GM12878 (cell line): ENCODE results near the gene EXOC4. TPM values are rescaled to one million over a fixed set of nuclear protein-coding genes. Genes with fewer than 3 reads are reported as not detected.

ENCODE experiments used
- ATAC-seq: fragments of 200-7000 bp; cut with Tn5 transposase; 3 replicates; pipeline ENCODE4 v1.9.1; 2020; ENCODE audit warnings: mild to moderate bottlenecking, moderate library complexity
- BruUV-seq: library from RNA; stranded (reverse); fragments of 400-500 nt; replicated peaks from 2 replicates; lab custom pipeline; 2021; lab: Mats Ljungman, UMichigan
- CTCF ChIA-PET: fragments of 300-600 bp; sonication (Branson Sonifier 250); formaldehyde crosslinking; extraction: SDS; loops from one replicate; lab custom pipeline; 2021; ENCODE audit warnings: inconsistent platforms; lab: Yijun Ruan, JAX
- POLR2A ChIA-PET: fragments of 350-600 bp; formaldehyde crosslinking; extraction: SDS; loops from one replicate; lab custom pipeline; 2021; ENCODE audit warnings: inconsistent platforms; lab: Charles Lee
- RAD21 ChIA-PET: fragments of 300-600 bp; sonication (Branson Sonifier 250); formaldehyde crosslinking; loops from one replicate; lab custom pipeline; 2023; ENCODE audit warnings: antibody characterized with exemption; ENCODE audit not compliant: unreplicated experiment; lab: Charles Lee
- SMC1A ChIA-PET: fragments of 300-600 bp; sonication (Branson Sonifier 250); formaldehyde crosslinking; loops from one replicate; lab custom pipeline; 2023; ENCODE audit not compliant: unreplicated experiment, uncharacterized antibody; lab: Charles Lee
- DNase-seq: peaks from one replicate; pipeline ENCODE4 v3.0.0-alpha.2; 2011; ENCODE audit warnings: low read depth, low spot score
- FAIRE-seq: peaks from 3 replicates; lab custom pipeline; 2011; peaks lifted over from hg19 to GRCh38; lab: Jason Lieb, UNC
- H2AFZ ChIP-seq: 2 replicates; pipeline ENCODE4 v1.6.0; 2011; ENCODE audit warnings: low read depth, low read length, control low read depth; ENCODE audit not compliant: control insufficient read depth
- H3K27ac ChIP-seq: 2 replicates; pipeline ENCODE4 v1.5.1; 2011; ENCODE audit warnings: control low read depth; ENCODE audit not compliant: control insufficient read depth, insufficient read depth
- H3K27me3 ChIP-seq, 2 experiments: replicated peaks in 1 of 2; 2 replicates each; pipeline versions ENCODE4 v1.6.0 to v1.6.1; 2011; ENCODE audit warnings: low read length in 1 of 2; ENCODE audit not compliant: control insufficient read depth in 2 of 2, insufficient read depth in 2 of 2
- H3K36me3 ChIP-seq, 2 experiments: 2 replicates each; pipeline ENCODE4 v1.5.1; 2011; ENCODE audit warnings: low read length in 1 of 2; ENCODE audit not compliant: control insufficient read depth in 2 of 2, insufficient read depth in 2 of 2
- H3K4me1 ChIP-seq: 2 replicates; pipeline ENCODE4 v1.6.1; 2011; ENCODE audit warnings: mild to moderate bottlenecking, low read length, moderate library complexity, mixed read lengths; ENCODE audit not compliant: control insufficient read depth, insufficient read depth
- H3K4me2 ChIP-seq: 2 replicates; pipeline ENCODE4 v1.6.0; 2011; ENCODE audit warnings: control low read depth; ENCODE audit not compliant: control insufficient read depth, insufficient read depth
- H3K4me3 ChIP-seq: fragments of 200-600 bp; sonication (generic); 2 replicates; pipeline ENCODE4 v1.5.1; 2016
- H3K79me2 ChIP-seq: 2 replicates; pipeline ENCODE4 v1.6.0; 2011; ENCODE audit warnings: low read length; ENCODE audit not compliant: control insufficient read depth, insufficient read depth
- H3K9ac ChIP-seq: 2 replicates; pipeline ENCODE4 v1.8.0; 2011; ENCODE audit warnings: low read length, control low read depth, mixed read lengths; ENCODE audit not compliant: control insufficient read depth, insufficient read depth
- H3K9me3 ChIP-seq: replicated peaks from 3 replicates; pipeline ENCODE4 v1.5.1; 2011; ENCODE audit warnings: mild to moderate bottlenecking, low read length; ENCODE audit not compliant: control insufficient read depth, insufficient read depth
- H4K20me1 ChIP-seq: 2 replicates; pipeline ENCODE4 v1.6.0; 2011; ENCODE audit not compliant: control insufficient read depth, insufficient read depth
- EZH2 ChIP-seq: IDR thresholded peaks from 2 replicates; pipeline ENCODE4 v1.6.1; 2012; ENCODE audit warnings: low read depth, mild to moderate bottlenecking, control low read depth, inconsistent platforms, low read length, borderline replicate concordance; ENCODE audit not compliant: control insufficient read depth
- GABPA ChIP-seq: IDR thresholded peaks from 2 replicates; pipeline ENCODE4 v1.6.1; 2014; ENCODE audit warnings: antibody characterized with exemption, low read depth, mild to moderate bottlenecking, inconsistent platforms
- NFXL1 ChIP-seq: fragments of 450-650 bp; IDR thresholded peaks from 2 replicates; pipeline ENCODE4 v1.6.1; 2017; ENCODE audit warnings: antibody characterized with exemption, mild to moderate bottlenecking, borderline replicate concordance
- RBBP5 ChIP-seq: fragments of 200-600 bp; sonication (generic); conservative IDR thresholded peaks from 2 replicates; pipeline ENCODE4 v1.6.1; 2016
- SREBF1 ChIP-seq: IDR thresholded peaks from 2 replicates; pipeline ENCODE4 v1.6.1; 2012; ENCODE audit warnings: mild to moderate bottlenecking, low read length
- SUPT20H ChIP-seq: IDR thresholded peaks from 2 replicates; pipeline ENCODE4 v1.6.1; 2011; ENCODE audit warnings: low read depth, mild to moderate bottlenecking, low read length, moderate library complexity, borderline replicate concordance; ENCODE audit not compliant: control insufficient read depth
- TARDBP ChIP-seq: IDR thresholded peaks from 2 replicates; pipeline ENCODE4 v1.6.1; 2016; ENCODE audit warnings: borderline replicate concordance
- TCF7 ChIP-seq: IDR thresholded peaks from 2 replicates; pipeline ENCODE4 v1.6.1; 2014; ENCODE audit warnings: antibody characterized with exemption, borderline replicate concordance
- ZBED1 ChIP-seq: IDR thresholded peaks from 2 replicates; pipeline ENCODE4 v1.6.1; 2016; ENCODE audit warnings: borderline replicate concordance
- WGBS: methylation state at CpG from one replicate; pipeline ENCODE4 v1.1.6; 2016; ENCODE audit warnings: low lambda C conversion rate; ENCODE audit not compliant: insufficient replicate concordance, insufficient coverage; ENCODE audit errors: missing lambda C conversion rate; 5-methylcytosine and 5-hydroxymethylcytosine counted together
- in situ Hi-C: fragments of 300-500 bp; cut with MboI; formaldehyde crosslinking; loops from 9 replicates; pipeline ENCODE4 v1.14.3; 2018; ENCODE audit warnings: mixed read lengths
- intact Hi-C: fragments of 100-400 bp; cut with micrococcal nuclease; formaldehyde crosslinking; loops from one replicate; pipeline ENCODE4 v1.14.2; 2022; ENCODE audit not compliant: unreplicated experiment
- polyA plus RNA-seq, 11 experiments: library from polyadenylated mRNA; depleted of rRNA in 4 of 11; unstranded in 6 of 11; stranded (reverse) in 5 of 11; fragments of >200 nt; fragmentation: Nextera tagmentation in 4 of 11; fragmentation: Illumina TruSeq in 1 of 11; extraction: Ambion mirVana in 4 of 11; extraction: Trizol in 1 of 11; gene quantifications; 1 replicate in 1 of 11; 2 replicates in 10 of 11; pipeline versions ENCODE4 v1.2.1 to v1.2.3, GENCODE V29; 2011 to 2016; ENCODE audit warnings: inconsistent platforms in 2 of 11, missing spikeins in 2 of 11, low read depth in 1 of 11
- total RNA-seq, 4 experiments: library from RNA; depleted of rRNA in 3 of 4; stranded (reverse); fragments of >200 nt in 3 of 4; fragmentation: Illumina TruSeq in 1 of 4; extraction: Trizol in 1 of 4; gene quantifications; 2 replicates each; pipeline versions ENCODE4 v1.2.1 to v1.2.3, GENCODE V29; 2013 to 2021
- TF ChIP-seq, protein P1 (sequence below), 3 experiments: IDR thresholded peaks in 2 of 3; conservative IDR thresholded peaks in 1 of 3; 2 replicates each; pipeline ENCODE4 v1.5.1; 2011; ENCODE audit warnings: low read depth in 3 of 3, low read length in 3 of 3, mild to moderate bottlenecking in 3 of 3, control low read depth in 2 of 3, moderate library complexity in 2 of 3, inconsistent platforms in 1 of 3, mixed read lengths in 1 of 3; ENCODE audit not compliant: control insufficient read depth in 2 of 3, insufficient read depth in 1 of 3; ENCODE audit errors: extremely low read depth in 1 of 3
- TF ChIP-seq, protein P2 (sequence below): fragments of 150-350 bp; IDR thresholded peaks from 2 replicates; pipeline ENCODE4 v1.6.1; 2014; ENCODE audit warnings: mild to moderate bottlenecking, low read depth, low read length

The EXOC4 gene
- total and polyA plus RNA-seq, 10 of the 15 experiments (the other 5 are each of a cell fraction or from before 2014, with no cell fraction given), result 13.2 to 44.5 (median 29.6) TPM

DNA sequence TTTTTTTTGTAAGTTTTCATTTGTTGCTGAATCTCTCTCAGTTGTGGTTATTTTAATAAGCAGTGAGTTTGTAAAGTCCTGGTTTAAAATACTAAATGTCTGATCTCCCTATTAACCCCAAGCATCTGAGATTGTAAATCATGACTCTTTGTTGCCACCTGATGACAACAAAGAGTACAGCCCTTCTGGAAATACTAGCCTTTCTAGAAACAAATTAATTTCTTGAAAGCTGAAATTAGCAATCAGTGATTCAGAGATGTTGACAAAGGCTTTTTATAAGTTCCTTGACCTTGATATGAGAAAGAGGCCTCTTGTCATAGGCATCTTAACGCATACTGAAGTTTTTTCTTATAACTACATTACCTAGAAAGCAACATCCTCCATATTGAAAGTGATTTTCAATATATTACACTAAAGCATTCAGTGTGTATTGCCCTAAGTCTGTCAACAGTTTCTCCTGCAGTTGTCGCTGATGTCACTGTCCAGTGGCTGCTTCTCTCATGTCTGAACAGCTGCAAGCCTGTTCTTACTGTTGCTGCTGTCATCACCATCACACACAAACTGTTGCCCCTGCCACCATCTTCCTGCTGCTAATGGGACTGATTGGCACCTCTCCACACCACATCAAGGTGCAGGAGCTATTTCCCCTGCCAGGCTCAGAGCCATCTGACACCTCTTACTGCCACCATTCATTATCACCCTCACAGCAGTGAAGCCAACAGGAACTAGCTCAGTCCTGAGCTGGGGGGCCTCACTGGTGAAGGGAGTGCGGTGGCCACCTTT lies 779.1 kb downstream of the EXOC4 start:
- Histone ChIP-seq H3K27ac (no peak overlapping the region), H3K79me2 (no peaks in the 10 kb centered on the region), H3K4me2 (no peak overlapping the region), H3K36me3 (no peaks in the 10 kb centered on the region), H4K20me1 (no peaks in the 10 kb centered on the region)
- 76% methylated on average over 3 of the region's 3 CpGs for WGBS
- in situ Hi-C loops, result no loop called here
- TF ChIP-seq, protein P1, sequence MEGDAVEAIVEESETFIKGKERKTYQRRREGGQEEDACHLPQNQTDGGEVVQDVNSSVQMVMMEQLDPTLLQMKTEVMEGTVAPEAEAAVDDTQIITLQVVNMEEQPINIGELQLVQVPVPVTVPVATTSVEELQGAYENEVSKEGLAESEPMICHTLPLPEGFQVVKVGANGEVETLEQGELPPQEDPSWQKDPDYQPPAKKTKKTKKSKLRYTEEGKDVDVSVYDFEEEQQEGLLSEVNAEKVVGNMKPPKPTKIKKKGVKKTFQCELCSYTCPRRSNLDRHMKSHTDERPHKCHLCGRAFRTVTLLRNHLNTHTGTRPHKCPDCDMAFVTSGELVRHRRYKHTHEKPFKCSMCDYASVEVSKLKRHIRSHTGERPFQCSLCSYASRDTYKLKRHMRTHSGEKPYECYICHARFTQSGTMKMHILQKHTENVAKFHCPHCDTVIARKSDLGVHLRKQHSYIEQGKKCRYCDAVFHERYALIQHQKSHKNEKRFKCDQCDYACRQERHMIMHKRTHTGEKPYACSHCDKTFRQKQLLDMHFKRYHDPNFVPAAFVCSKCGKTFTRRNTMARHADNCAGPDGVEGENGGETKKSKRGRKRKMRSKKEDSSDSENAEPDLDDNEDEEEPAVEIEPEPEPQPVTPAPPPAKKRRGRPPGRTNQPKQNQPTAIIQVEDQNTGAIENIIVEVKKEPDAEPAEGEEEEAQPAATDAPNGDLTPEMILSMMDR (IDR thresholded peaks at IDR 0.05 in 2 of 3, conservative IDR thresholded peaks at IDR 0.05 in 1 of 3; ENCODE audit: control insufficient read depth in 2 of 3, extremely low read depth in 1 of 3, insufficient read depth in 1 of 3, low read depth in 3 of 3, low read length in 3 of 3), result peak in 1 of 3 experiments; percentile 11; a peak in 1 of 6 replicates
- TF ChIP-seq SUPT20H, result no peak
- TF ChIP-seq, all 136 proteins: peak for 1
- POLR2A ChIA-PET, result no interaction called here
- H3K4me3 ChIP-seq, result no peak overlapping the region
- H3K4me1 ChIP-seq, result no peaks in the 10 kb centered on the region
- CTCF ChIA-PET, result interaction anchor here (0.6 to 2.3 kb wide), 7 partner anchors 9 to 326 kb away, joined by 3 to 10 read pairs (median 3); no protein-coding TSS in a partner anchor
- no peak overlapping the region for H3K9ac ChIP-seq
- no peak for FAIRE-seq
- peak; percentile 28; the same call in 2 of the 3 replicates for ATAC-seq
- no peaks in the 10 kb centered on the region for H3K9me3 ChIP-seq
- H3K27me3 ChIP-seq, result no peaks in the 10 kb centered on the region
- RAD21 ChIA-PET, result no interaction called here
- no peak overlapping the region for H2AFZ ChIP-seq
- SMC1A ChIA-PET, result interaction anchor here (1.0 to 1.9 kb wide), 4 partner anchors 10 to 53 kb away, joined by 3 to 6 read pairs (median 4); no protein-coding TSS in a partner anchor
- intact Hi-C loops, result no loop called here
- no peak for DNase-seq
- no TSS peak for BruUV-seq

DNA sequence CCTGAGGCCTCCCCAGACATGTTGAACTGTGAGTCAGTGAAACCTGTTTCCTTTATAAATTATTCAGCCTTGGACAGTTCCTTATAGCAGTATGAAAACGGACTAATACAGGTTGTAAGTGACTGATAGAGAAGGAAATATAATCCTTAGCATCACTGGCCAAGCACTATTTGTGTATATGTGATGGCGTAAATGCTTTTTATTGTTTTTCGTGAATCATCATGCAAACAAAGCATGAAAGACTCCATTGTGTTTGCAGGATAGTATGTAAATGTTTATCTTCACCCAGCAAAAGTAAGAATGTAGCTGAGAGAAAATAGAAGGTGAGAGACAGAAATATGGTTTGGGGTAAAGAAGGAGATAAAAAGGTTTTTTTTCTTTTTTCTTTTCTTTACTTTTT lies 781.8 kb downstream of the EXOC4 start:
- TF ChIP-seq, protein P2, sequence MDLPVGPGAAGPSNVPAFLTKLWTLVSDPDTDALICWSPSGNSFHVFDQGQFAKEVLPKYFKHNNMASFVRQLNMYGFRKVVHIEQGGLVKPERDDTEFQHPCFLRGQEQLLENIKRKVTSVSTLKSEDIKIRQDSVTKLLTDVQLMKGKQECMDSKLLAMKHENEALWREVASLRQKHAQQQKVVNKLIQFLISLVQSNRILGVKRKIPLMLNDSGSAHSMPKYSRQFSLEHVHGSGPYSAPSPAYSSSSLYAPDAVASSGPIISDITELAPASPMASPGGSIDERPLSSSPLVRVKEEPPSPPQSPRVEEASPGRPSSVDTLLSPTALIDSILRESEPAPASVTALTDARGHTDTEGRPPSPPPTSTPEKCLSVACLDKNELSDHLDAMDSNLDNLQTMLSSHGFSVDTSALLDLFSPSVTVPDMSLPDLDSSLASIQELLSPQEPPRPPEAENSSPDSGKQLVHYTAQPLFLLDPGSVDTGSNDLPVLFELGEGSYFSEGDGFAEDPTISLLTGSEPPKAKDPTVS, result no peak
- TF ChIP-seq GABPA, result no peak
- TF ChIP-seq RBBP5, result no peak
- no peak for TF ChIP-seq NFXL1
- TF ChIP-seq ZBED1, result no peak
- TF ChIP-seq TCF7, result no peak
- TF ChIP-seq TARDBP, result no peak
- TF ChIP-seq EZH2, result no peak
- no peak for TF ChIP-seq SREBF1
- DNase-seq (no peak), ATAC-seq (no peak), FAIRE-seq (no peak)
- no peaks in the 10 kb centered on the region for H3K4me1 ChIP-seq
- H3K9ac ChIP-seq, result no peak overlapping the region
- ChIA-PET RAD21 (no interaction called here), CTCF (no interaction called here), POLR2A (no interaction called here), SMC1A (no interaction called here)
- no peaks in the 10 kb centered on the region for H3K36me3 ChIP-seq
- H4K20me1 ChIP-seq, result no peaks in the 10 kb centered on the region
- H3K4me2 ChIP-seq, result no peak overlapping the region
- H3K79me2 ChIP-seq, result no peaks in the 10 kb centered on the region
- in situ Hi-C loops (no loop called here), intact Hi-C loops (no loop called here)
- WGBS, result 97% methylated on average over 3 of the region's 3 CpGs
- no peak overlapping the region for H2AFZ ChIP-seq
- no TSS peak for BruUV-seq
- H3K4me3 ChIP-seq, result no peak overlapping the region
- no peak overlapping the region for H3K27ac ChIP-seq
- no peaks in the 10 kb centered on the region for H3K9me3 ChIP-seq
- no peaks in the 10 kb centered on the region for H3K27me3 ChIP-seq
